ENCODE results near the gene NIM1K.
"Not testable (repeated sequence)": the region's sequence is repeated elsewhere in the genome, so short reads cannot be mapped to it uniquely, and the experiment has no call there.

DNA sequence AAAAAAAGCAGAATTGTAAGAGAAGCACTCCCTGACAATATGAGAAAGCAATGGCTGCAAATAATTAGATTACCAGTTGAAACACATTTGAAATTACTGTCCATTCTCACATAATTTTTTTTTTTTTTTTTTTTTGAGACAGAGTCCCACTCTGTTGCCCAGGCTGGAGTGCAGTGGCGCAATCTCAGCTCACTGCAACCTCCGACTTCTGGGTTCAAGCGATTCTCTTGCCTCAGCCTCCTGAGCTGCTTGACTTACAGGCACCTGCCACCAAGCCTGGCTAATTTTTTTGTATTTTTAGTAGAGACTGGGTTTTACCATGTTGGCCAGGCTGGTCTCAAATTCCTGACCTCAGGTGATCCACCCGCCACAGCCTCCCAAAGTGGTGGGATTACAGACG lies 114.9 kb downstream of the NIM1K start:
- TF ChIP-seq, protein P1, sequence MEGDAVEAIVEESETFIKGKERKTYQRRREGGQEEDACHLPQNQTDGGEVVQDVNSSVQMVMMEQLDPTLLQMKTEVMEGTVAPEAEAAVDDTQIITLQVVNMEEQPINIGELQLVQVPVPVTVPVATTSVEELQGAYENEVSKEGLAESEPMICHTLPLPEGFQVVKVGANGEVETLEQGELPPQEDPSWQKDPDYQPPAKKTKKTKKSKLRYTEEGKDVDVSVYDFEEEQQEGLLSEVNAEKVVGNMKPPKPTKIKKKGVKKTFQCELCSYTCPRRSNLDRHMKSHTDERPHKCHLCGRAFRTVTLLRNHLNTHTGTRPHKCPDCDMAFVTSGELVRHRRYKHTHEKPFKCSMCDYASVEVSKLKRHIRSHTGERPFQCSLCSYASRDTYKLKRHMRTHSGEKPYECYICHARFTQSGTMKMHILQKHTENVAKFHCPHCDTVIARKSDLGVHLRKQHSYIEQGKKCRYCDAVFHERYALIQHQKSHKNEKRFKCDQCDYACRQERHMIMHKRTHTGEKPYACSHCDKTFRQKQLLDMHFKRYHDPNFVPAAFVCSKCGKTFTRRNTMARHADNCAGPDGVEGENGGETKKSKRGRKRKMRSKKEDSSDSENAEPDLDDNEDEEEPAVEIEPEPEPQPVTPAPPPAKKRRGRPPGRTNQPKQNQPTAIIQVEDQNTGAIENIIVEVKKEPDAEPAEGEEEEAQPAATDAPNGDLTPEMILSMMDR (IDR thresholded peaks at IDR 0.05; ENCODE audit: insufficient read depth, low read length) = not testable (repeated sequence)
- not testable (repeated sequence) for TF ChIP-seq POLR2AphosphoS5 (IDR thresholded peaks at IDR 0.05; ENCODE audit: low read depth)

Data from HL-60 (cell line).